A673 (cell line): Measurements from ENCODE around the gene MAT1A.

ENCODE experiments used
- CTCF ChIP-seq: fragments of 300-800, 200-600 bp; sonication (generic); conservative IDR thresholded peaks from 2 replicates; pipeline ENCODE4 v1.5.1; 2017; ENCODE audit warnings: low read depth, mild to moderate bottlenecking, antibody characterized with exemption, low read length, moderate library complexity, mixed read lengths
- EZH2 ChIP-seq: fragments of 200-600 bp; sonication (generic); IDR thresholded peaks from 2 replicates; pipeline ENCODE4 v1.6.1; 2017; ENCODE audit warnings: borderline replicate concordance, low read depth, mild to moderate bottlenecking, mixed read lengths, antibody characterized with exemption, low read length; ENCODE audit not compliant: poor library complexity, severe bottlenecking

- TF ChIP-seq CTCF (no peak), EZH2 (no peak)
Measured at GRCh38 chr10:80277567-80278250, 11.7 kb downstream of the MAT1A start.
